Hematopoietic multipotent progenitor cell treated with erythropoietin and hydrocortisone succinate and interleukin-3 and kit ligand, for 6 days (in vitro differentiated cells): ENCODE measurements around the gene LRRC52.
"Not testable (repeated sequence)": the region's sequence is repeated elsewhere in the genome, so short reads cannot be mapped to it uniquely, and the experiment has no call there.

Experiments
- DNase-seq: peaks from one replicate; pipeline ENCODE4 v3.0.0-alpha.2; 2015

The LRRC52 gene

DNA sequence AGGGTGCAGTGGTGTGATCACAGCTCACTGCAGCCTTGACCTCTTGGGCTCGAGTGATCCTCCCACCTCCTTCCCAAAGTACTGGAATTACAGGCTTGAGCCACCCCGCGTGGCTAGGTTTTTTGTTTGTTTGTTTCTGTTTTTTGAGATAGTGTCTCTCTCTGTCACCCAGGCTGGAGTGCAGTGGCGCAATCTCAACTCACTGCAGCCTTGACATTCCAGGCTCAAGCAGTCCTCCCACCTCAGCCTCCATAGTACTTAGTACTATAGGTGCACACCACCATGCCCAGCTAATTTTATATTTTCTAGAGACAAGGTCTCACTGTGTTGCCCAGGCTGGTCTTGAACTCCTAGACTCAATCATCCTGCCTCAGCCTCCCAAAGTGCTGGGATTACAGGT lies 47.6 kb downstream of the LRRC52 start:
- DNase-seq, result not testable (repeated sequence)

DNA sequence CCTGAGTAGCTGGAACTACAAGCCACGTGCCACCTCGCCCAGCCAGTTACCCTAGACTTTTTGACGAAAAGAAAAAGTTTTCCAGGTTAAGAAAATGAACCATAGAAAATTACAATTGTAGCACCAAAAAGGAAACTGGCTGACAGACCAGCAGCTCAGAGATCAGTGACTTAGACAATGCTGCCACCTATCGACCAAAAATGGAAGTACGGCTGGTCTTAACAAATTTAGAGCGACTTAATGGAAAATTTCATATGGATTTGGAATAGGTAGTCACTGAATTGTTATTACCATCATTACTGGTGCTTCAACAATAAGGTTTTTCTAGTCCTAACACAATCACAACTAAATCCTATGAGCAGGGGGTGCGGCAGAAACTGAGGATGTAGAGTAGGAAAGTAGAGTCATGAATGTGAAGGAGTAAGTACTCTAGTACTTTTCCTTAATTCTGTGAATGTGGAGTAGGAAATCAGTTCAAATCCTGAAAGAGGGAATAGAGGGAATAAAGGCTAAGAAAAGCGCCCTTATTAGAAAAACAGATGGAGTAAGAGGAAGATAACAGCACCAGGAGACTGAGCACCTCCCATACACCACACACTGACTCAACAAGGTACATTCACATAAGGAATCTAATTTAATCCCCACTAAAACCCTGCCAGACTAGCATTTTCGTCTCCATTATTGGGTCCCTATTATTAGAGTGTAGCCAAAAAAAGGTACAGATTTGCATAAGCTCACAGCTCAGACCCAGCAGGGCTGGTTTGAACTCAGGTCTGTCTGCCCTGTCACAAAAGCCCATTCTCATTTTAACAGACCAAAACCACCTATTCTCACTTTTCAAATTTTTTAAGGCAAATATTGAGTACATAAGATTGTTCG lies 49.4 kb downstream of the LRRC52 start:
- peak; percentile 85 for DNase-seq

GRCh38 chr1:165595246-165595938 lies 51.6 kb downstream of the LRRC52 start:
- no peak for DNase-seq

GRCh38 chr1:165597883-165598675 lies 54.3 kb downstream of the LRRC52 start:
- DNase-seq, result peak; percentile 98

DNA sequence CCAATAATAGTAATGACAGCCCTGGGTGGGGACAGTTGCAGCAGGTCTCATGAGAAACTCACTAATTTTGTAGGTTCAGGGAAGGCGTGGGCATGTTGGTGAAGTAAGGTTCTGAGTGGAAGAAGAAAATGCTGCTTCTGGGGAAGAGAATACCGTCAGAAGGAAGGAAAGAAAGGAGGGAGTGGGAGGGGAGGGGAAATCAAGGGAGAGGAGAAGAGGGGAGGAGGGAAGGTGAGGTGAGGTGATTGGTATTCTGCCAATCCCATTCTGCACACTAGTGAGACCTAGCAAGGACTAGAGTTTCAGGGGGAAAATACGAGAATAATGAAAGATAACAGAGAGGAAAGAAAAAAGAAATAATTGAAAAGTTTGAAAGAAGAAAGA lies 54.9 kb downstream of the LRRC52 start:
- DNase-seq, result no peak

DNA sequence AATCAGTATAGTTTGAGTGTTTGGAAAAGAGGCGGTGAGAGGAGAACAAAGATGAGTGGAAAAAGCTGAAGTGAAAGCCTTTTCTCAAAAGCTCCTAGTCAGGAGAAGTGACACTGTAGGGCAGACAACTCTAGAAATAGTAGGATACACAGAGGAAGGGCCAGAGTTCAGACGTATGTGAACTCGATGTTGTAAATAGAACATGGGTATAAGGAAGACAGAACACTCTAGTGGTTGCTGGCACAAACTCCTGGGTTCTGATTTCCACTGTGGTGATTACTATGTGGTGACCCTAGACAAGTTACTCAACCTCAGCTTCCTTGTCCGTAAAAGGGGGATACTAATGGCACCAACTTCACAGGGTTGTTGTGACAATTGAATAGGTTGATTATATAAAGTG lies 57.0 kb downstream of the LRRC52 start:
- DNase-seq, result no peak

DNA sequence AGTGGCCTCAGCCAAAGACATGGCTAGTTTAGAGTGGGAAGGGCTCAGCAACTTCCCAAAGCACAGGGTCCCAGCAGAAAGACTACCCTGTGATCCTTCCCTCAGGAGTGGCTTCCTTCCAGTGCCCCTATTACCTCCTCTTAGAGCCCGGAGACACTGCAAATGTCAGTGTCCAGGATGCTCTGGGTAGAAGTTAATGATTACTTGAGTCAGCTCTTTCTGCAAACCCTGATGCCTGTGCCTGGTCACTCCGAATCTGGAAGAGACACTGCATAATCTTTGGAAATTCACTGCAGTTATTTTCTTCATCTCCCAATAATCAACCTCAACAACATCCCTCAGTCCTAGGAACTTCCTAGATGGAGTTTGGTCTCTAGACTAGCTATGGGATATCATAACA lies 60.0 kb downstream of the LRRC52 start:
- no peak for DNase-seq

DNA sequence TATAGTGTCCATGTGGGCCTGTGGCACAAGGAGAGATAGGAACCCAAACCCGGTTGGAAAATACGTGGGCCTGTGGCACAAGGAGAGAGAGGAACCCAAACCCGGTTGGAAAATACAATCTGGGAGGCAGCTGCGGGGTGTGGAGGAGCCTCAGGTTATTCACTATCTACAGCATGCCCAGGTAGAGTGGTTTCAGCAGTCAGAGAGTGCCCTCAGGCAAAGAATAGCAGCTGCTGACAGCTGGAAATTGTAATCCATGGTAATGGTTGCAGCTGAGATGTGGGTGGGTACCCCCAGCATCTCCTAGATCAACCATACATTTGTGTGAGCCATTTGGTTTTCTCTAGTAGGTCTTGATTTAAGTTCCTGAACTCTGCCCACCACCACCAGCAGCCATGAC lies 61.4 kb downstream of the LRRC52 start:
- no peak for DNase-seq

GRCh38 chr1:165606676-165607075 lies 62.9 kb downstream of the LRRC52 start:
- DNase-seq, result not testable (repeated sequence)

DNA sequence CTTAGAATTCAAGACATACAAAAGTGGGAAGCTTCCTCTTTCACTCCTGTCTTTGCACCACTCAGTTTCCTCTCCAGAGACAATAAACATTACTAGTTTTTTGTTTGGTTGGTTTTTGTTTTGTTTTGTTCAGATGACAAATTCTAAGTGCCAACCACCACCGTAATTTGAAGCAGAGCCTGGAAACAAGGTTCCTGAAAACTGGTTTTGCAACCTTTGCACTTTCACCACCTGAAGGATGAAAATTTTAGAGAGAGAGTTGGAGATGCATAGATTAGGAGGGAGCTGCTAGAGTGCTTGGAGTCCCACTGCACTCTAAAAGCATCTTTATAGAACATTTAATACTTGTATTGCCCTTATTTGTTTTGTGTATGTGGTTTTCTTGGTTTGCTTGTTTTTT lies 67.1 kb downstream of the LRRC52 start:
- DNase-seq, result no peak

GRCh38 chr1:165612062-165612461 lies 68.3 kb downstream of the LRRC52 start:
- DNase-seq, result no peak
